ENCODE measurements around the gene FCRL2.

Gene FCRL2

DNA sequence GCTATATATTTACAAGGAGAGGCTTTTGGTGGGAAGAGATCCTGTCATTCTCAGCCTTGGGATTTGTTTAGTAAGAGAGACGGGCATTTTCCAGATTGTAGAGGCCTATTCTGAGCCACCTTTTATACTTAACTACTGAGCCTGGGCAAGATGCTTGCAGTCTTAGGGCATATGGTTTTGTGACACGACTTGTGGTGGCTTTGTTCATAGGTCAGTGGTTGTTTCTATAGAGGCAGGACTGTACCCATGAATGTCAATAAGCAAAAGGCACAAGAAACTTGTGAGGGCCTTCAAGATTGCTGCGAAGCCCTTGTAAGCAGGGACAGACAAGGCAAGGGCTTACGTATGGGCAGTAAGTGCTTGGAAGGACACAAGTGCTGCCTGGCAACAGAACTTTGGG lies 73.0 kb downstream of the FCRL2 start:
- POLR2A ChIA-PET, result no interaction called here
- H3K4me3 ChIP-seq (ENCODE audit: control insufficient read depth in 1 of 7, extremely low read depth in 1 of 7, insufficient read depth in 4 of 7, low read depth in 2 of 7, low read length in 6 of 7), result no peak overlapping the region
- DNase-seq, result no peak
- H3K36me3 ChIP-seq (ENCODE audit: control insufficient read depth in 4 of 4, insufficient read depth in 4 of 4, low read length in 3 of 4), result no peaks in the 10 kb centered on the region
- CTCF ChIA-PET, result no interaction called here
- no peak overlapping the region for H3K27ac ChIP-seq (ENCODE audit: insufficient read depth in 1 of 2, low read depth in 1 of 2, low read length in 2 of 2, poor library complexity in 1 of 2, severe bottlenecking in 2 of 2)
- peaks cover 0 to 2% (median 0%) of the 10 kb centered on the region in 5 experiments for H3K9me3 ChIP-seq (ENCODE audit: control extremely low read depth in 1 of 5, control insufficient read depth in 4 of 5, insufficient read depth in 2 of 5, low read depth in 1 of 5, low read length in 4 of 5)
- WGBS (ENCODE audit: insufficient coverage), result 93% methylated on average over 3 of the region's 4 CpGs
- H3K4me1 ChIP-seq (ENCODE audit: control extremely low read depth in 1 of 4, control insufficient read depth in 4 of 4, insufficient read depth in 4 of 4, low read length in 3 of 4), result no peaks in the 10 kb centered on the region
- peaks cover 0 to 7% (median 3%) of the 10 kb centered on the region in 5 experiments for H3K27me3 ChIP-seq (replicated peaks in 2 of 5; ENCODE audit: control insufficient read depth in 4 of 5, insufficient read depth in 5 of 5, low read length in 4 of 5)

DNA sequence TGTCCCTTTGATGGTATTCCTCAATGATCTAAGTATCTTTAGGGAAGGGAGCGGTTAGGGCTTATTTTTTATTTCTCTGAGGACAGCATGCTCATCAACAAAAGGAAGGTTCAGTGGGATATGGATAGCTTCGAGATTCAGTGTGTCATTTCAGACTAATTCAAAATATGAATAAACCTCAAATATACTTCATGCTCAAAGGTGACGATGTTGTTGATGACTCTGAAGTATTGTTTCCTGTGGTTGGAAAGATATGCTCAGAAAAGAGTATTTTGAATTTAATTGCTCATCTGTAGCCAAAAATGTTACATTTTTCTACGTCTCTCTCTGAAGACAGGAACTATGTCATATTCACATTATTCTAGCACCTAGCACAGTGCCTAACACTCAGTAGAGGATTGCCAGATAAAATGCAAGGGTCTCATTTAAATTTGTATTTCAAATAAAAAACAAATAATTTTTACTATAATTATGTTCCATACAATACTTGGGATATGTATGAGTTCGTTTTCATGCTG lies 74.6 kb downstream of the FCRL2 start:
- WGBS (ENCODE audit: insufficient coverage), result 70% methylated on average over 2 of the region's 5 CpGs
- H3K27ac ChIP-seq (ENCODE audit: insufficient read depth in 1 of 2, low read depth in 1 of 2, low read length in 2 of 2, poor library complexity in 1 of 2, severe bottlenecking in 2 of 2), result no peak overlapping the region
- H3K4me3 ChIP-seq (ENCODE audit: control insufficient read depth in 1 of 7, extremely low read depth in 1 of 7, insufficient read depth in 4 of 7, low read depth in 2 of 7, low read length in 6 of 7), result no peak overlapping the region
- ChIA-PET CTCF (no interaction called here), POLR2A (no interaction called here)
- H3K36me3 ChIP-seq (ENCODE audit: control insufficient read depth in 4 of 4, insufficient read depth in 4 of 4, low read length in 3 of 4), result no peaks in the 10 kb centered on the region
- H3K4me1 ChIP-seq (ENCODE audit: control extremely low read depth in 1 of 4, control insufficient read depth in 4 of 4, insufficient read depth in 4 of 4, low read length in 3 of 4), result no peaks in the 10 kb centered on the region
- no peak for DNase-seq
- H3K27me3 ChIP-seq (replicated peaks in 2 of 5; ENCODE audit: control insufficient read depth in 4 of 5, insufficient read depth in 5 of 5, low read length in 4 of 5), result peaks cover 0 to 7% (median 3%) of the 10 kb centered on the region in 5 experiments
- peaks cover 0 to 2% (median 0%) of the 10 kb centered on the region in 5 experiments for H3K9me3 ChIP-seq (ENCODE audit: control extremely low read depth in 1 of 5, control insufficient read depth in 4 of 5, insufficient read depth in 2 of 5, low read depth in 1 of 5, low read length in 4 of 5)

DNA sequence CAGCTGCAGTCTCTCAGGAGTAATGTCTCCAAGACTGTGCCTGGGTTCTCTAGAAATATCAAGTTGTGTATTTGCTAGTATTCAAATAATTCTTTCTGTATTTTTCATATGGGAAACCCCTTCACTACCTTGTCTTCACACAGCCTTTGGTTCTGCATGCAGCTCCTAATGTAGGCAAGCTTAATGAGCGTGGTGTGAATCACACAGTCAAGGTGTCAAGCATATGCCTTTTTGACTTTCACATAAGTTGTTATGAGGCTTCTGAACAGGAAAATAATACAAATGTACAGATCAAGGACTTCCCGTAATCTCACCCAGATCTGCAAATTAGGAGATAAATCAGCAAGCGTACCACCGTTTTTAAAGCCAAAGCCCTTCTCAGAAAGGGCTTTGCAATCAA lies 76.2 kb downstream of the FCRL2 start, which contains the start of gene FCRL3:
Gene FCRL3 (minus strand): TSS at position 38 of the 400 bp plus-strand sequence. CDS start 280 bp downstream, outside the sequence.
- Histone ChIP-seq H3K27ac (ENCODE audit: insufficient read depth in 1 of 2, low read depth in 1 of 2, low read length in 2 of 2, poor library complexity in 1 of 2, severe bottlenecking in 2 of 2) (no peak within 1 kb of the TSS), H3K4me1 (ENCODE audit: control extremely low read depth in 1 of 4, control insufficient read depth in 4 of 4, insufficient read depth in 4 of 4, low read length in 3 of 4) (no peaks in the 10 kb centered on the region), H3K4me3 (ENCODE audit: control insufficient read depth in 1 of 7, extremely low read depth in 1 of 7, insufficient read depth in 4 of 7, low read depth in 2 of 7, low read length in 6 of 7) (no peak within 1 kb of the TSS), H3K27me3 (replicated peaks in 2 of 5; ENCODE audit: control insufficient read depth in 4 of 5, insufficient read depth in 5 of 5, low read length in 4 of 5) (peaks cover 0 to 8% (median 3%) of the 10 kb centered on the region in 5 experiments), H3K36me3 (ENCODE audit: control insufficient read depth in 4 of 4, insufficient read depth in 4 of 4, low read length in 3 of 4) (no peaks in the 10 kb centered on the region), H3K9me3 (ENCODE audit: control extremely low read depth in 1 of 5, control insufficient read depth in 4 of 5, insufficient read depth in 2 of 5, low read depth in 1 of 5, low read length in 4 of 5) (no peaks in the 10 kb centered on the region)
- no peak for DNase-seq
- POLR2A ChIA-PET, result no interaction called here
- CTCF ChIA-PET, result interaction anchor here (1.0 to 1.2 kb wide), 2 partner anchors 9 to 11 kb away, joined by 3 to 6 read pairs; no protein-coding TSS in a partner anchor
- WGBS (ENCODE audit: insufficient coverage), result 90% methylated on average over 2 of the region's 4 CpGs

DNA sequence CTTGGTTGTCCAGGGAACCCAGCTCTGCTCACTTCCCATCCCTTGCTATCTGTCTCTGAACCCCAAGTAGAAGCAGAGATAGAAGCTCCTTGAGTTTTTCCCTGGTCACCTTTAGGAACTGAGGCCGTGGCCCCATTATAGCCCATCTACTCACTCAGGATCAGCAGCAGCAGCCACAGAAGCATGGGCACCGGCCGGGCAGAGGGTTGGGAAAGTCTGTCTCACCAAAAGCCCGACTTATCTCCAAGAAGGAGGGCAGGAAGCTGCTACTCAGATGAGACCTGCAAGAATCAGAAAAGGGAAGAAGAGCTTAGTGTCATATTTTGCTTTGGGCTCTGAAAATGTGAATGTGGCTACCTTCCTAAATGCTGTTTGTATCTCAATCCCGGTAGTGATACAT lies 76.6 kb downstream of the FCRL2 start:
- H3K27me3 ChIP-seq (replicated peaks in 2 of 5; ENCODE audit: control insufficient read depth in 4 of 5, insufficient read depth in 5 of 5, low read length in 4 of 5), result peaks cover 0 to 8% (median 3%) of the 10 kb centered on the region in 5 experiments
- H3K36me3 ChIP-seq (ENCODE audit: control insufficient read depth in 4 of 4, insufficient read depth in 4 of 4, low read length in 3 of 4), result no peaks in the 10 kb centered on the region
- H3K4me1 ChIP-seq (ENCODE audit: control extremely low read depth in 1 of 4, control insufficient read depth in 4 of 4, insufficient read depth in 4 of 4, low read length in 3 of 4), result no peaks in the 10 kb centered on the region
- no peak overlapping the region for H3K4me3 ChIP-seq (ENCODE audit: control insufficient read depth in 1 of 7, extremely low read depth in 1 of 7, insufficient read depth in 4 of 7, low read depth in 2 of 7, low read length in 6 of 7)
- CTCF ChIA-PET, result interaction anchor here (1.0 to 1.2 kb wide), 2 partner anchors 9 to 12 kb away, joined by 3 to 6 read pairs; no protein-coding TSS in a partner anchor
- WGBS (ENCODE audit: insufficient coverage), result 89% methylated on average over 5 of the region's 5 CpGs
- H3K9me3 ChIP-seq (ENCODE audit: control extremely low read depth in 1 of 5, control insufficient read depth in 4 of 5, insufficient read depth in 2 of 5, low read depth in 1 of 5, low read length in 4 of 5), result no peaks in the 10 kb centered on the region
- H3K27ac ChIP-seq (ENCODE audit: insufficient read depth in 1 of 2, low read depth in 1 of 2, low read length in 2 of 2, poor library complexity in 1 of 2, severe bottlenecking in 2 of 2), result no peak overlapping the region
- no peak for DNase-seq
- POLR2A ChIA-PET, result no interaction called here

DNA sequence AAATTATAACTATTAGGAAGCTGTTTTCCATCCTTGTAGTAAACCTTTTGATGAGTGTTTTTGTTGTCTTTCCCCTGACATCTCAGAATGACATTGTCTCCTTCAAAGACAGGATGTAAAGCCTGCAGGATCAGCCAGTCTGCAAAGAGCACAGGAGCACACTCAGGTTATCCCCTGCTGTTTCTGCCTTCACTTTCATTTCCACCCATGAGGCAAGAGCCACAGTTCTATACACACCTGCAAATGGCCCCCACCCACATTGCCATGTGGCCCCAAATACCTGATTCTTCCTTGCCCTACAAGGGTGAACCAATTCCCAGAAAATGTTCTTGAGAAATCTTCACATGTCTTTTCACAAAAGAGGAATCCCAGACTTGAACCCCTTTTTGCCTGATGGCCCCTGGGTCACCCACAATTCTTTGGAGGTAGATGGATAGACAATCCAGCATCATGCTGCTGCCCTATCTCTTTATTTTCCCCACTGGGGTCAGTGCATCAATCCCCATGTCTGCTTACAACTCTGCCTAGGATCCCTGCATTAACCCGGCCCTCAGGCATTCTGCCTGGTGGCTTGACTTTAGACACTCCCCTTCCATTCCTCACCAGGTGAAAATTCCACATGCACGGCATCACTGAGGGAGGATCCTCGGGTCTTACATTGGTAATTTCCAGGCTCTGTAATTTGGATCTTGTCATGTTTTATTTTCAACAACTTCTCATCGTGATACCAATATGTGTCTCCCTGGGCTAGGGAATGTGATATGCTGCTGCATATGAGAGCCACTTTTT lies 79.0 kb downstream of the FCRL2 start:
- no peaks in the 10 kb centered on the region for H3K4me1 ChIP-seq (ENCODE audit: control extremely low read depth in 1 of 4, control insufficient read depth in 4 of 4, insufficient read depth in 4 of 4, low read length in 3 of 4)
- H3K4me3 ChIP-seq (ENCODE audit: control insufficient read depth in 1 of 7, extremely low read depth in 1 of 7, insufficient read depth in 4 of 7, low read depth in 2 of 7, low read length in 6 of 7), result no peak overlapping the region
- no peaks in the 10 kb centered on the region for H3K36me3 ChIP-seq (ENCODE audit: control insufficient read depth in 4 of 4, insufficient read depth in 4 of 4, low read length in 3 of 4)
- H3K9me3 ChIP-seq (ENCODE audit: control extremely low read depth in 1 of 5, control insufficient read depth in 4 of 5, insufficient read depth in 2 of 5, low read depth in 1 of 5, low read length in 4 of 5), result no peaks in the 10 kb centered on the region
- no peak for DNase-seq
- ChIA-PET POLR2A (no interaction called here), CTCF (no interaction called here)
- no peak overlapping the region for H3K27ac ChIP-seq (ENCODE audit: insufficient read depth in 1 of 2, low read depth in 1 of 2, low read length in 2 of 2, poor library complexity in 1 of 2, severe bottlenecking in 2 of 2)
- peaks cover 0 to 11% (median 3%) of the 10 kb centered on the region in 5 experiments for H3K27me3 ChIP-seq (replicated peaks in 2 of 5; ENCODE audit: control insufficient read depth in 4 of 5, insufficient read depth in 5 of 5, low read length in 4 of 5)
- 100% methylated on average over 3 of the region's 4 CpGs for WGBS (ENCODE audit: insufficient coverage)

DNA sequence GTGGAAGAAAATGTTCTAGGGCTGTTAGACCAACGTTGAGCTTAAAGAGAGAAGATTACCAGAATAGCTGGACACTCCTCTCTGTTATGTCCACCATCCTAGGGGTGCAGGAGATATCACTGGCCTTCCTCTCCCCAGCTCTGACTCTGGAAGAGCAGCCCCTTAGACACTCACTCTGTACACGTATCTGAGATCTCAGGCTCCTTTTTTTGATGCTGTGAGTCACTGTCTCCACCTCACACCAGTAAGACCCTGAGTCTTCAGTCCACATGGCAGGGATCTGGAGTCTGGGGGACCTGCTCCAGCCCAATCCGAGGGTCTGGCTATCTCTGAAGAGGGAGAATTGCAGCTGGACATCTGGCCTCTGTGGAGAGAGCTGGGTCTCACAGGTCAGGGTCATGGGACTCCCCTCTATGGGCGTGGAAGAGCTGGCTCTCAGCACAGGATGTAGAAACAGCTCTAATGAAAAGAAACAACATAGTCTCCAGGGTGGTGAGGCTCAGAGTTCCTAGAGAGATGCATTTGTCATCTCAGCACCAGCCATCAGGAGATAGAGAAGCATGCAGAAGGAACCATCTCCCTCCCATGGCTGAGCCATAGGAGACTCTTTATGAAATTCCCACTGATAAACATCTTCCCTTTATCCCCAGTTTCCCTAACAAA lies 79.8 kb downstream of the FCRL2 start:
- no peak overlapping the region for H3K4me3 ChIP-seq (ENCODE audit: control insufficient read depth in 1 of 7, extremely low read depth in 1 of 7, insufficient read depth in 4 of 7, low read depth in 2 of 7, low read length in 6 of 7)
- CTCF ChIA-PET, result no interaction called here
- 91% methylated on average over 3 of the region's 4 CpGs for WGBS (ENCODE audit: insufficient coverage)
- no peak for DNase-seq
- peaks cover 0 to 11% (median 3%) of the 10 kb centered on the region in 5 experiments for H3K27me3 ChIP-seq (replicated peaks in 2 of 5; ENCODE audit: control insufficient read depth in 4 of 5, insufficient read depth in 5 of 5, low read length in 4 of 5)
- no peak overlapping the region for H3K27ac ChIP-seq (ENCODE audit: insufficient read depth in 1 of 2, low read depth in 1 of 2, low read length in 2 of 2, poor library complexity in 1 of 2, severe bottlenecking in 2 of 2)
- POLR2A ChIA-PET, result no interaction called here
- H3K9me3 ChIP-seq (ENCODE audit: control extremely low read depth in 1 of 5, control insufficient read depth in 4 of 5, insufficient read depth in 2 of 5, low read depth in 1 of 5, low read length in 4 of 5), result no peaks in the 10 kb centered on the region
- no peaks in the 10 kb centered on the region for H3K36me3 ChIP-seq (ENCODE audit: control insufficient read depth in 4 of 4, insufficient read depth in 4 of 4, low read length in 3 of 4)
- no peaks in the 10 kb centered on the region for H3K4me1 ChIP-seq (ENCODE audit: control extremely low read depth in 1 of 4, control insufficient read depth in 4 of 4, insufficient read depth in 4 of 4, low read length in 3 of 4)

Measured in common myeloid progenitor, CD34-positive (primary cell).